Fibroblast of lung (primary cell): Measurements from ENCODE around the gene LAMB3. TPM values are rescaled to one million over a fixed set of nuclear protein-coding genes. Genes with fewer than 3 reads are reported as not detected.

Experiments
- DNase-seq, 2 donors: peaks; one replicate each; pipeline versions ENCODE4 v3.0.0 to v3.0.0-alpha.2; 2010; ENCODE audit warnings: low read depth in 2 of 2
- H2AFZ ChIP-seq: 2 replicates; pipeline ENCODE4 v1.5.1; 2012; ENCODE audit warnings: low read length, control low read depth, inconsistent platforms
- H3K27ac ChIP-seq: 2 replicates; pipeline ENCODE4 v1.5.1; 2011; ENCODE audit warnings: low read length, control low read depth; ENCODE audit not compliant: insufficient read depth
- H3K27me3 ChIP-seq: 2 replicates; pipeline ENCODE4 v1.5.1; 2011; ENCODE audit warnings: mild to moderate bottlenecking, low read length; ENCODE audit not compliant: control insufficient read depth, insufficient read depth
- H3K36me3 ChIP-seq: 2 replicates; pipeline ENCODE4 v1.5.1; 2011; ENCODE audit warnings: low read length; ENCODE audit not compliant: control insufficient read depth, insufficient read depth
- H3K4me1 ChIP-seq: 2 replicates; pipeline ENCODE4 v1.5.1; 2011; ENCODE audit warnings: low read length; ENCODE audit not compliant: control insufficient read depth, insufficient read depth; ENCODE audit errors: extremely low read depth
- H3K4me2 ChIP-seq: 2 replicates; pipeline ENCODE4 v1.5.1; 2011; ENCODE audit warnings: low read length, control low read depth; ENCODE audit not compliant: insufficient read depth; ENCODE audit errors: extremely low read depth
- H3K4me3 ChIP-seq, 4 experiments: fragments of 200-600 bp in 1 of 4; sonication (generic) in 1 of 4; replicated peaks in 1 of 4; 2 replicates each; pipeline ENCODE4 v1.5.1; 2011 to 2016; ENCODE audit warnings: low read length in 4 of 4, low read depth in 3 of 4, mild to moderate bottlenecking in 3 of 4, control low read depth in 2 of 4, inconsistent platforms in 1 of 4, mixed read lengths in 1 of 4; ENCODE audit not compliant: insufficient read depth in 1 of 4; ENCODE audit errors: control extremely low read depth in 1 of 4
- H3K79me2 ChIP-seq: 2 replicates; pipeline ENCODE4 v1.5.1; 2012; ENCODE audit warnings: mild to moderate bottlenecking, low read length, inconsistent platforms; ENCODE audit not compliant: control insufficient read depth, insufficient read depth
- H3K9ac ChIP-seq: 2 replicates; pipeline ENCODE4 v1.5.1; 2011; ENCODE audit warnings: mild to moderate bottlenecking, low read length, control low read depth; ENCODE audit not compliant: insufficient read depth
- H3K9me3 ChIP-seq: 2 replicates; pipeline ENCODE4 v1.5.1; 2012; ENCODE audit warnings: low read depth, low read length; ENCODE audit not compliant: control insufficient read depth, insufficient read depth
- H4K20me1 ChIP-seq: 2 replicates; pipeline ENCODE4 v1.5.1; 2011; ENCODE audit warnings: low read length; ENCODE audit not compliant: control insufficient read depth, insufficient read depth; ENCODE audit errors: extremely low read depth
- EZH2 ChIP-seq: IDR thresholded peaks from 2 replicates; pipeline ENCODE4 v1.5.1; 2012; ENCODE audit warnings: low read length, control low read depth, mild to moderate bottlenecking; ENCODE audit errors: missing control alignments
- polyA plus RNA-seq, 2 donors: library from polyadenylated mRNA; depleted of rRNA in 1 of 2; stranded (reverse) in 1 of 2; unstranded in 1 of 2; fragments of >200 nt; gene quantifications; 2 replicates each; pipeline ENCODE4 v1.2.1, GENCODE V29; 2011 to 2012; ENCODE audit warnings: missing spikeins in 1 of 2
- total RNA-seq: library from RNA; depleted of rRNA; stranded (reverse); fragments of >200 nt; gene quantifications from 2 replicates; pipeline ENCODE4 v1.2.1, GENCODE V29; 2014
- TF ChIP-seq, protein P1 (sequence below), 2 donors: IDR thresholded peaks in 1 of 2; conservative IDR thresholded peaks in 1 of 2; 1 replicate in 1 of 2; 2 replicates in 1 of 2; pipeline ENCODE4 v1.5.1; 2011 to 2012; ENCODE audit warnings: low read length in 2 of 2, control low read depth in 1 of 2, inconsistent platforms in 1 of 2, low read depth in 1 of 2, mild to moderate bottlenecking in 1 of 2

The LAMB3 gene
- total and polyA plus RNA-seq, 2 donors (not counting 1 experiment from before 2014, with no cell fraction given): 4.1 to 23.3 TPM

- Histone ChIP-seq H2AFZ (peak overlapping the region; percentile 36), H3K79me2 (no peaks in the 10 kb centered on the region), H3K4me3 (no peak overlapping the region), H4K20me1 (no peaks in the 10 kb centered on the region), H3K27ac (no peak overlapping the region), H3K4me1 (peaks cover 47% of the 10 kb centered on the region), H3K36me3 (no peaks in the 10 kb centered on the region), H3K4me2 (no peak overlapping the region), H3K9me3 (no peaks in the 10 kb centered on the region), H3K27me3 (no peaks in the 10 kb centered on the region), H3K9ac (no peak overlapping the region)
- no peak for DNase-seq
- TF ChIP-seq, protein P1, sequence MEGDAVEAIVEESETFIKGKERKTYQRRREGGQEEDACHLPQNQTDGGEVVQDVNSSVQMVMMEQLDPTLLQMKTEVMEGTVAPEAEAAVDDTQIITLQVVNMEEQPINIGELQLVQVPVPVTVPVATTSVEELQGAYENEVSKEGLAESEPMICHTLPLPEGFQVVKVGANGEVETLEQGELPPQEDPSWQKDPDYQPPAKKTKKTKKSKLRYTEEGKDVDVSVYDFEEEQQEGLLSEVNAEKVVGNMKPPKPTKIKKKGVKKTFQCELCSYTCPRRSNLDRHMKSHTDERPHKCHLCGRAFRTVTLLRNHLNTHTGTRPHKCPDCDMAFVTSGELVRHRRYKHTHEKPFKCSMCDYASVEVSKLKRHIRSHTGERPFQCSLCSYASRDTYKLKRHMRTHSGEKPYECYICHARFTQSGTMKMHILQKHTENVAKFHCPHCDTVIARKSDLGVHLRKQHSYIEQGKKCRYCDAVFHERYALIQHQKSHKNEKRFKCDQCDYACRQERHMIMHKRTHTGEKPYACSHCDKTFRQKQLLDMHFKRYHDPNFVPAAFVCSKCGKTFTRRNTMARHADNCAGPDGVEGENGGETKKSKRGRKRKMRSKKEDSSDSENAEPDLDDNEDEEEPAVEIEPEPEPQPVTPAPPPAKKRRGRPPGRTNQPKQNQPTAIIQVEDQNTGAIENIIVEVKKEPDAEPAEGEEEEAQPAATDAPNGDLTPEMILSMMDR (conservative IDR thresholded peaks at IDR 0.05 in 1 of 2, IDR thresholded peaks at IDR 0.05 in 1 of 2; ENCODE audit: low read depth in 1 of 2, low read length in 2 of 2): no peak
- TF ChIP-seq EZH2: no peak
Observed at GRCh38 chr1:209645574-209646452, 6.4 kb downstream of the LAMB3 start.

DNA sequence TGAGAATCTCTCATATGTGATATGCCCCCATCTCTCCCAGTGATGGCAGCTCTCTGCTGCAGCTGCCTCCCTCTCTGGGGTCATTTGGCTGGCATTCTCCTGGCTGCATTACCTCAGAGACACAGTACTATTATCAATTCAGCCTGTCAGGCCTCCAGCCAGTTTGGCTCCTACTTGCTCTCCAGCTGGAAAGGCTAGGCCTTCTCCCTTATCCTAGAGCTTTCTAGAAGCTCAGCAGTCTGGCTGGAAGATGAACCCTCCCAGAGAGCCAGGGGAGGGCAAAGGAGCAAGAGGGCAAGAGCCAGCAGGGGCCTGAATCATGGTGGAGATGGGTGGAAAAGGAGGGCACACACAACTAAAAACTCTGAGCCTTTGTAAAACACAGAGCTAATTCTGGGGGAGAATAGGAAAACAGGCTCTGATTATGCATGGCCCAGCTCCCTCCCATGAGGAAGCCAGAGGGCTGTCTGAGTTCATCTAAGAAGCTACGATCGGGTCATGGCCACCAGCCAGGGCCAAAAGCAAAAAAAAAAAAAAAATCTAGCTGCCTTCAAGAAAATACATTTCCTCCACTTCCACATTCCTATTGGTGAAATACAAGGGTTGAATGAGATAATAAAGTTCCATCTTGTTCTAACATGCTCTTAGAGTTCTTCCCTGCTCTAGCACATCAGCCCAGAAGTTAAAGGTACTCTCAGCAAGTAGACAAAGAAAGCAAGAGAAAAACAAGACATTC lies 8.8 kb downstream of the LAMB3 start:
- TF ChIP-seq, protein P1 (conservative IDR thresholded peaks at IDR 0.05 in 1 of 2, IDR thresholded peaks at IDR 0.05 in 1 of 2; ENCODE audit: low read depth in 1 of 2, low read length in 2 of 2): no peak
- no peak for TF ChIP-seq EZH2
- Histone ChIP-seq H4K20me1 (no peaks in the 10 kb centered on the region), H3K4me1 (peaks cover 31% of the 10 kb centered on the region), H3K36me3 (no peaks in the 10 kb centered on the region), H3K9ac (no peak overlapping the region), H2AFZ (no peak overlapping the region), H3K4me3 (no peak overlapping the region), H3K27ac (no peak overlapping the region), H3K27me3 (no peaks in the 10 kb centered on the region), H3K9me3 (no peaks in the 10 kb centered on the region), H3K4me2 (no peak overlapping the region), H3K79me2 (no peaks in the 10 kb centered on the region)
- DNase-seq: peak; percentile 55 to 81

DNA sequence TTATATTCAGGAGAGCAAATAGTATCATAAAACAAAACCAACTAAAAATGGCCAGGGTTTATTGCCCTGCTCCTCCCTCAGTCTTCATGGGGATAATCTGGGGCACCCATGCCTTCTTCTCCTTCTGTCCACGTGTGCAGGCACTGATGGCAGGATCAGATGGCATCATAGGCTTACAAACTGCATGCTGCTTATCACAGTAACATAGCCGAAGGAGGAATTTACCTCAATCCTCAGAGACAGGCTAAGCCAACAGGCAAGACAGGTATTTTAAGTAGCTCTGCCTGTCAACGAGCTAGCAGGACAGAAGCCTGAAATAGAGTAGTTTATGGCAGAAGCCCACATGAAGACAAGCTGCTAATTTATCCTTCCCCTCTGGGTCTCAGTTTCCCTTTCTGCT lies 9.4 kb downstream of the LAMB3 start:
- no peak for TF ChIP-seq EZH2
- TF ChIP-seq, protein P1 (conservative IDR thresholded peaks at IDR 0.05 in 1 of 2, IDR thresholded peaks at IDR 0.05 in 1 of 2; ENCODE audit: low read depth in 1 of 2, low read length in 2 of 2): no peak
- no peak overlapping the region for H3K27ac ChIP-seq

More for the DNA sequence above, 9.4 kb downstream of the LAMB3 start:
- H3K9ac ChIP-seq: no peak overlapping the region
- no peak overlapping the region for H2AFZ ChIP-seq
- H3K4me1 ChIP-seq: peaks cover 28% of the 10 kb centered on the region
- H3K27me3 ChIP-seq: no peaks in the 10 kb centered on the region
- H3K79me2 ChIP-seq: no peaks in the 10 kb centered on the region
- DNase-seq: no peak
- no peak overlapping the region for H3K4me2 ChIP-seq
- H3K36me3 ChIP-seq: no peaks in the 10 kb centered on the region
- no peaks in the 10 kb centered on the region for H3K9me3 ChIP-seq
- H3K4me3 ChIP-seq: no peak overlapping the region
- H4K20me1 ChIP-seq: no peaks in the 10 kb centered on the region
